ENCODE results near the gene PROCR.
A peak's percentile ranks its signal among the peaks of the same experiment; 100 is the strongest.
"Not testable (repeated sequence)": the region's sequence is repeated elsewhere in the genome, so short reads cannot be mapped to it uniquely, and the experiment has no call there.

The PROCR gene

DNA sequence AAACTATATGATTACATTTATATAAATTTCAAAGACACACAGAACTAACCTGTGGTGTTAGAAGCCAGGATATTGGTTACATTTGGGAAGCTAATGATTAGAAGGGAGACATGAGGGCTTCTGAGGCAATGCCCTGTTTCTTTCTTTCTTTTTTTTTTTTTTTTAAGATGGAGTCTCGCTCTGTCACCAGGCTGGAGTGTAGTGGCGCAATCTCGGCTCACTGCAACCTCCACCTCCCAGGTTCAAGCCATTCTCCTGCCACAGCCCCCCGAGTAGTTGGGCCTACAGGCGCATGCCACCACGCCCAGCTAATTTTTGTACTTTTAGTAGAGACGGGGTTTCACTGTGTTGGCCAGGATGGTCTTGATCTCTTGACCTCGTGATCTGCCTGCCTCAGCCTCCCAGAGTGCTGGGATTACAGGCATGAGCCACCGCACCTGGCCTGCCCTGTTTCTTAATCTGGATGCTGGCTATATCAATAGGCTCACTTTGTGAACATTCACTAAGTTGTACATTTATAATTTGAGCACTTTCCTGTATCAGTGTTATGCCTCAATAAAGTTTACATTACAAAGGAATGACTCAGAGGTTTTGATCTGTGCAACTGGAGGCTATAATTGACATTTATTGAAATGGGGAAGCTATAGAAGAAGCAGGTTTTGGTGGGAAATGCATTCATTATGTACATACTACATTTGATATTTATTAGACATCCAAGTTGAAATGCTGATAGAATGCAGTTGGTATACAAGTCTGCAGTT is 21.3 kb downstream of the PROCR start:
- DNase-seq (ENCODE audit: low spot score), result not testable (repeated sequence)

- DNase-seq (ENCODE audit: low spot score), result no peak
These were observed 24.4 kb downstream of the PROCR start for GRCh38 chr20:35196313-35196712.

- DNase-seq (ENCODE audit: low spot score), result no peak
These were observed 27.9 kb downstream of the PROCR start for GRCh38 chr20:35199740-35200139.

DNA sequence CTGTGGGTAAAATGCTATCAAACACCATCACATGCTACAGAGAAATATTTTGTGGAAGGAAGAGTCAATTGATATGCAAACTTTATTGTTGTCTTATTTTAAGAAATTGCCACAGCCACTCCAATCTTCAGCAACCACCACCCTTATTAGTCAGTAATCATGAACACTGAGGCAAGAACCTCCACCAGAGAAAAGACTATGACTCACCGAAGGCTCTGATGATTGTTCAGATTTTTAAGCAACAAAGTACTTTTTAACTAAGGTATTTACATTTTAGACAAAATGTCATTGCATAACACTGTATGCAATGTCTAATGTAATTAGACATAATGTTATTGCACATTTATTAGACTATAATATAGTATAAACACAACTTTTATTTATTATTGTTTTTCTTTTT is 28.4 kb downstream of the PROCR start:
- DNase-seq (ENCODE audit: low spot score), result no peak

- not testable (repeated sequence) for DNase-seq (ENCODE audit: low spot score)
These were observed 29.6 kb downstream of the PROCR start for GRCh38 chr20:35201467-35201866.

DNA sequence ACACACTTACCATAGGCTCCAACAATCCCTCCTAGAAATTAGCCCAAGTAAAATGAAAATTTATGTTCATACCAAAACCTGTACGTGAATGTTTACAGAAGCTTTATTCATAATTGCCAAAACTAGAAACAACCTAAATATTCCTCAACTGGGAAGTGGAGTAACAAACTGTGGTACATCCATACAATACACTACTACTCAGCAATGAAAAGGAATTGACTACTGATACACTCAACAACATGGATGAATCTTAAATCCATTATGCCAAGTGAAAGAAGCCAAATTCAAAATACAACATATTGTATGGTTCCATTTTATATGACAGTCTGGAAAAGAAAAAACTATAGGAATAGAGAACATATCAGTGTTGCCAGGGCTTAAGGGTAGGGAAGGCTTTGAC is 34.9 kb downstream of the PROCR start:
- no peak for DNase-seq (ENCODE audit: low spot score)

- DNase-seq (ENCODE audit: low spot score), result peak; percentile 81
These were observed 36.2 kb downstream of the PROCR start for GRCh38 chr20:35207950-35208611.

DNA sequence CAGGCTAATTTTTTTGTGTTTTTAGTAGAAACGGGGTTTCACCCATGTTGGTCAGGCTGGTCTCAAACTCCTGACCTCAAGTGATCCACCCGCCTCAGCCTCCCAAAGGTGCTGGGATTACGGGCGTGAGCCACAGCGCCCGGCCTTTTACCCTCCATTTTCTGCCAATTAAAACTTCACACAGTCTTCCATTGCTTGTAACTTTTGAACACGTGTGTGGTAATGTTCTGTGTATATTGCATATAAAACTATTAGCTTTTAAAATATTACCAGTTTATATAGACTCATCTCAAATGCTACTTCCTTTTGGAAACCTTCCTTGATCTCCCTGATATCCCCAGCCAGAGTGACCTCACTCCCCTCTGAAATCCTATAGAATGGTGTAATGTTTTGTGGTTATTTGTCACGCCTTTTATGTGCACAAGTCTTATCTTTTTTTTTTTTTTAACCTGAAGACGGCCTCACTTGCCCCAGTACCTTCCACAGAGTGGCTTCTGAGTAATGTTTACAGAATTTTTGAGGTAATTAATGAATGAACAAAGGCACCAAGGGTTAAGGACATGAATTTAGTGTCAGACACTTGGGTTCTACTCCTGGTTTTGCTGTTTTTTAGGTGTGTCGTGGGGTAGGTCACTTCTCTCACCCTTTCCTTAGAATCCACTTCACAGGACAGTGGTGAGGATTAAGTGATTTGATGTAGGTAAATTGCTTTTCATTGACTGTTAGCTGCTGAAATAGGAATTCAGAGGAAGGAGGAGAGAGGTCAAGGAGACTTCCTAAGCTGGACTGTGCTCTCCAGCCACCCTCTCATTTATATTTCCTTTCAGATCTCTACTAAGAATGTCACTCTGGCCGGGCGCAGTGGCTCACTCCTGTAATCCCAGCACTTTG is 43.4 kb downstream of the PROCR start:
- no peak for DNase-seq (ENCODE audit: low spot score)

GRCh38 chr20:35216541-35216940 is 44.7 kb downstream of the PROCR start:
- DNase-seq (ENCODE audit: low spot score), result no peak

GRCh38 chr20:35223941-35224340 is 52.1 kb downstream of the PROCR start:
- no peak for DNase-seq (ENCODE audit: low spot score)

DNA sequence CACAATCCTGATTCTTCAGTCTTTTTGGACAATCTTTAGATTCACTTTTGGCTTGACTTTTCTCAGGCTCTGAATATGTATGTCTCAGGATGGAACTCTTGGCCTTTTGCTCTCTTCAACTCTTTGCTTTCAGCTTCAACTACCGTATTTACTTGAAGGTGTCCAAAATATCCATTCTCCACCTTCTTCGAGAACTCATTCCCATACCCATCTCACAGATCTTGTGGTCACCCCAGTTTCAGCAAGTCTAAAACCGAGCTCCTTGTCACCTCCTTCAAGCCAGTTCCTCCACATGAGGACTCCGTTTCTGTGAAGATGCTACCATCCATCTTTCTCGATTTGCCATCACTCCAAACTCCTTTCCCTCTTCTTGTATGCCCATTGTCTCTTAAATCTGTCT is 52.7 kb downstream of the PROCR start:
- no peak for DNase-seq (ENCODE audit: low spot score)

DNA sequence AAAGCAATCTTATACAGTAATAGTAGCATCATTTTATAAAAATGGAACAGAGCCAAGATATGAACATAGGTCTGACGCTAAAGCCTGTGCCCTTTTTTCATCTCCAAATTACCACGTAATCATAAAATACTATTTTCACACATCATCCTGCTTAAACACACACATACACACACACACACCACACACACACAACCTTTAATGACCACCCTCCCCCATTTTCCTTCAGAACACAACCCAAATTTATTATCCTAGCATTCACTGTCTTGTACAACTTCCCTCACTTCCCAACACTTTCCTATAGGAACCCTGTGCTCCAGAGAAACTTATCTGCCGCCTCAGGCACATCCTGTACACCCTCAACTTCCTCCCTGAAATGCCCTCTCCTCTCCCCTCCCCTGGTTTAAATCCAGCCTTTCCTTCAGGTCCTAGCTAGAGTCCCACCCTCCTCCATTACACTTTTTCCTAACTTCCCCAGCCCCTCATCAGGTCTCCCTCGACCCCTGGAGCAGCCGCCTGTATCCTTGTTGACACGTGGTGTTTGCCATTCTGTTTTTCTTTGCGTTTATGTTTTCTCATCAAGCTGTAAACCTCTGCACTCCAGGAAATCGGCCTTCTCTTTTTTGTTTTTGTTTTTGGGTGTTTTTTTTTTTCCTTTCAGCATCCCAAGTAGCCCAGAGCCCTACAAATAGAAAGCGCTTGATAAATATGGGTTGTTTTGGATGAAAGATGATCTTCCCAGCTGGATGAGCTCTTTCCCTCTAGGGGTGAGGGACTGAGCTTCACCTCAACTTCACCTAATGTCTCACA is 53.6 kb downstream of the PROCR start:
- DNase-seq (ENCODE audit: low spot score), result no peak

GRCh38 chr20:35226126-35226883 is 54.4 kb downstream of the PROCR start, which contains the start of gene MMP24:
TSS of gene MMP24 (plus strand) at chr20:35226690. CDS start at chr20:35226739, 49 bp downstream.
- no peak for DNase-seq (ENCODE audit: low spot score)
